Trophoblast cell (in vitro differentiated cells and primary cell): Measurements from ENCODE around the gene AHNAK.

ENCODE experiments used
- DNase-seq, 2 donors: peaks; one replicate each; pipeline ENCODE4 v3.0.0-alpha.2; 2016
- H2AFZ ChIP-seq: 2 replicates; pipeline ENCODE4 v1.6.1; 2013; ENCODE audit warnings: low read length, moderate library complexity, mild to moderate bottlenecking; ENCODE audit not compliant: insufficient read depth, poor library complexity
- H2AK5ac ChIP-seq: 2 replicates; pipeline ENCODE4 v1.6.1; 2013; ENCODE audit warnings: mild to moderate bottlenecking, low read length
- H2BK120ac ChIP-seq: 2 replicates; pipeline ENCODE4 v1.6.1; 2013; ENCODE audit warnings: low read length, mild to moderate bottlenecking, moderate library complexity; ENCODE audit not compliant: insufficient read depth, poor library complexity
- H2BK12ac ChIP-seq: 2 replicates; pipeline ENCODE4 v1.6.1; 2013; ENCODE audit warnings: mild to moderate bottlenecking, low read length, moderate library complexity
- H2BK5ac ChIP-seq: 2 replicates; pipeline ENCODE4 v1.6.1; 2013; ENCODE audit warnings: low read length, low read depth, moderate library complexity, mild to moderate bottlenecking; ENCODE audit not compliant: poor library complexity
- H3K14ac ChIP-seq: 2 replicates; pipeline ENCODE4 v1.6.1; 2013; ENCODE audit warnings: mild to moderate bottlenecking, low read length
- H3K18ac ChIP-seq: 2 replicates; pipeline ENCODE4 v1.6.1; 2013; ENCODE audit warnings: mild to moderate bottlenecking, low read length
- H3K23ac ChIP-seq: 2 replicates; pipeline ENCODE4 v1.6.1; 2013; ENCODE audit warnings: low read length
- H3K27ac ChIP-seq: 2 replicates; pipeline ENCODE4 v1.5.1; 2013; ENCODE audit warnings: low read depth, mild to moderate bottlenecking, inconsistent platforms, low read length, moderate library complexity
- H3K27me3 ChIP-seq: 2 replicates; pipeline ENCODE4 v1.6.1; 2013; ENCODE audit warnings: inconsistent platforms, mild to moderate bottlenecking, low read length, moderate library complexity; ENCODE audit not compliant: insufficient read depth
- H3K36me3 ChIP-seq, 2 experiments: 1 replicate in 1 of 2; 2 replicates in 1 of 2; pipeline ENCODE4 v1.6.1; 2013; ENCODE audit warnings: low read length in 2 of 2, mild to moderate bottlenecking in 2 of 2, moderate library complexity in 1 of 2; ENCODE audit not compliant: insufficient read depth in 2 of 2, control insufficient read depth in 1 of 2
- H3K4ac ChIP-seq: 2 replicates; pipeline ENCODE4 v1.6.1; 2013; ENCODE audit warnings: low read depth, mild to moderate bottlenecking, low read length, moderate library complexity
- H3K4me1 ChIP-seq, 2 experiments: 1 replicate in 1 of 2; 2 replicates in 1 of 2; pipeline ENCODE4 v1.6.1; 2013; ENCODE audit warnings: low read length in 2 of 2, mild to moderate bottlenecking in 2 of 2, moderate library complexity in 1 of 2; ENCODE audit not compliant: insufficient read depth in 2 of 2, control insufficient read depth in 1 of 2
- H3K4me2 ChIP-seq: 2 replicates; pipeline ENCODE4 v1.6.1; 2013; ENCODE audit warnings: inconsistent platforms, mild to moderate bottlenecking, low read length, moderate library complexity
- H3K4me3 ChIP-seq: 2 replicates; pipeline ENCODE4 v1.5.1; 2013; ENCODE audit warnings: mild to moderate bottlenecking, low read depth, low read length, inconsistent platforms
- H3K79me1 ChIP-seq: one replicate; pipeline ENCODE4 v1.6.1; 2013; ENCODE audit warnings: low read length
- H3K79me2 ChIP-seq: 2 replicates; pipeline ENCODE4 v1.6.1; 2013; ENCODE audit warnings: low read length, mild to moderate bottlenecking; ENCODE audit not compliant: control insufficient read depth, insufficient read depth, poor library complexity
- H3K9ac ChIP-seq: 2 replicates; pipeline ENCODE4 v1.6.1; 2013; ENCODE audit warnings: mild to moderate bottlenecking, low read length
- H3K9me3 ChIP-seq: 2 replicates; pipeline ENCODE4 v1.6.1; 2013; ENCODE audit warnings: low read depth, mild to moderate bottlenecking, control low read depth, inconsistent platforms, low read length; ENCODE audit not compliant: insufficient read depth
- H4K12ac ChIP-seq: 2 replicates; pipeline ENCODE4 v1.6.1; 2013; ENCODE audit warnings: low read depth, mild to moderate bottlenecking, low read length, moderate library complexity
- H4K8ac ChIP-seq: 2 replicates; pipeline ENCODE4 v1.6.1; 2013; ENCODE audit warnings: low read depth, mild to moderate bottlenecking, low read length, moderate library complexity
- H4K91ac ChIP-seq: one replicate; pipeline ENCODE4 v1.6.1; 2013; ENCODE audit warnings: low read depth, mild to moderate bottlenecking, low read length, moderate library complexity
- WGBS: extraction: QIAGEN DNeasy Blood & Tissue Kit; methylation state at CpG from one replicate; pipeline ENCODE4 v1.1.7; 2013; ENCODE audit warnings: missing lambda C conversion rate; ENCODE audit not compliant: insufficient read length, insufficient coverage; ENCODE audit errors: extremely low coverage; 5-methylcytosine and 5-hydroxymethylcytosine counted together

The AHNAK gene

DNA sequence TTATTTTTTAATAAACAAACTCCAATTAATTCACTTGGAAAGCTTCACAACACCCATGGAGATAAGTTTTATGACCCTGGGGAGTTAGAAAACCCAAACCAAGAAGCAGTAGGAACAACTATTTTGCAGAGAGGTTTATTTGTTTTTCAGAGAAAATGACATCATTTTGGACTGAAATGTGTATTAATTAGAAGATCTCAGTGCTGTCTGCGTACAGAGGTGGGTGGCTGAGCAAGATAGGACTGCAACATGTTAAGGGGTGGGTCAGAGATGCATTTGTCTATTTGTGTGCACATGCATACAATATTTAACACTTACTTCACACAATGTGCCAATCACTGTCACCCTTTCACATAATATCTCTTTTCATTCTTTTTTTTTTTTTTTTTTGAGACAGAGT is 126.7 kb downstream of the AHNAK start:
- no peak overlapping the region for H3K23ac ChIP-seq
- no CpG with 5 or more reads among the region's 1 CpG for WGBS

DNA sequence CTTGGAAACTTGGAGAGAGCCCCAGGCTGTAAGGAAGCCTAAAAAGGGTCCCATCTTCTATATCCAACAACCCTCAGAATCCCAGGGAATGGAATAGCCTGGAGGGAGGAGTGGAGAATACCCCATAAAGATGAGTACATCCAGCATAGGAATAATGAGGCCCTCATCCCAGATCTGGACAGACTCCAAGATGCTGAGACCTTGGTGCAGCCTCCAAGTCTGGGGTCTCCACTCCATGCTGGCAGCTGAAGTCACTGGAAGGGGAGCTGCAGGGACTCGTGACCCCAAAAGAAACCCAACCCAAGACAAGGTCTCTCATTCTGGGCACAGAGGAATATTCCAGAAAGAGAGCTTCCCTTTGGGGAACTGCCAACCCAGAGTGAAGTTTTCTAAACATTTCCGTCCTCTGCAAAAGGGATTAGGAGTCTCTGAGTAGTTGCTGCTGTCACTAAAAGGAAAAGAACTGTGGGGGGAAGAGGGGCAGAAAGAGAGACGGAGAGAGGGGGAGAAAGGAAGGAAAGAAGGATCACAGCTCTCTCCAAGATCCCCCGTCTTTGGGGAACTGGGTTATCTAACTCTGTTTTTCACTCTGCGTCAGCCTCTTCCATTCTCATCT is 127.2 kb downstream of the AHNAK start:
- no CpG with 5 or more reads among the region's 5 CpGs for WGBS
- Histone ChIP-seq H2AK5ac (no peak overlapping the region), H2AFZ (no peak overlapping the region), H3K36me3 (no peaks in the 10 kb centered on the region), H3K79me2 (no peaks in the 10 kb centered on the region), H3K4me1 (peaks cover 8% of the 10 kb centered on the region in 2 experiments), H3K79me1 (peaks cover 5% of the 10 kb centered on the region), H2BK120ac (no peak overlapping the region), H2BK12ac (peak overlapping the region; percentile 38), H3K23ac (no peak overlapping the region), H3K4ac (no peak overlapping the region), H3K4me3 (no peak overlapping the region), H3K27me3 (no peaks in the 10 kb centered on the region), H3K14ac (no peak overlapping the region), H3K4me2 (no peak overlapping the region), H2BK5ac (no peak overlapping the region), H3K9me3 (no peaks in the 10 kb centered on the region), H3K9ac (no peak overlapping the region), H4K12ac (no peak overlapping the region), H4K8ac (no peak overlapping the region), H3K27ac (no peak overlapping the region), H3K18ac (no peak overlapping the region), H4K91ac (no peak overlapping the region)
- DNase-seq, result no peak

More for the DNA sequence above, 126.7 kb downstream of the AHNAK start:
- Histone ChIP-seq H2AFZ (no peak overlapping the region), H2BK5ac (no peak overlapping the region), H3K27me3 (no peaks in the 10 kb centered on the region), H4K91ac (no peak overlapping the region), H3K79me1 (peaks cover 8% of the 10 kb centered on the region), H3K9ac (no peak overlapping the region), H2BK120ac (no peak overlapping the region), H3K79me2 (no peaks in the 10 kb centered on the region), H3K9me3 (no peaks in the 10 kb centered on the region), H2AK5ac (no peak overlapping the region), H4K8ac (no peak overlapping the region), H3K27ac (no peak overlapping the region), H4K12ac (no peak overlapping the region), H3K18ac (no peak overlapping the region), H3K4me3 (no peak overlapping the region), H3K14ac (no peak overlapping the region), H3K36me3 (no peaks in the 10 kb centered on the region), H3K4ac (no peak overlapping the region), H3K4me1 (peaks cover 8 to 10% of the 10 kb centered on the region in 2 experiments), H3K4me2 (no peak overlapping the region), H2BK12ac (no peak overlapping the region)
- no peak for DNase-seq

GRCh38 chr11:62418733-62419132 is 127.9 kb downstream of the AHNAK start, which contains the start of gene SCGB1A1:
Gene SCGB1A1, plus strand, starts transcription at chr11:62419033. Its CDS starts 63 bp downstream, at chr11:62419096.
- Histone ChIP-seq H2BK12ac (peak within 1 kb of the TSS; percentile 38), H3K4me1 (peaks cover 8% of the 10 kb centered on the region in 2 experiments), H3K14ac (no peak within 1 kb of the TSS), H4K8ac (no peak within 1 kb of the TSS), H2BK5ac (no peak within 1 kb of the TSS), H2AFZ (no peak within 1 kb of the TSS), H3K9ac (no peak within 1 kb of the TSS), H3K27me3 (no peaks in the 10 kb centered on the region), H3K36me3 (no peaks in the 10 kb centered on the region), H4K91ac (no peak within 1 kb of the TSS), H3K4ac (no peak within 1 kb of the TSS), H3K27ac (no peak within 1 kb of the TSS), H3K79me1 (peaks cover 5% of the 10 kb centered on the region), H2AK5ac (no peak within 1 kb of the TSS), H3K18ac (no peak within 1 kb of the TSS), H3K4me2 (no peak within 1 kb of the TSS), H3K4me3 (no peak within 1 kb of the TSS), H3K9me3 (no peaks in the 10 kb centered on the region), H3K23ac (no peak within 1 kb of the TSS), H2BK120ac (no peak within 1 kb of the TSS), H3K79me2 (no peaks in the 10 kb centered on the region), H4K12ac (no peak within 1 kb of the TSS)
- no peak for DNase-seq
- no CpG with 5 or more reads among the region's 4 CpGs for WGBS

DNA sequence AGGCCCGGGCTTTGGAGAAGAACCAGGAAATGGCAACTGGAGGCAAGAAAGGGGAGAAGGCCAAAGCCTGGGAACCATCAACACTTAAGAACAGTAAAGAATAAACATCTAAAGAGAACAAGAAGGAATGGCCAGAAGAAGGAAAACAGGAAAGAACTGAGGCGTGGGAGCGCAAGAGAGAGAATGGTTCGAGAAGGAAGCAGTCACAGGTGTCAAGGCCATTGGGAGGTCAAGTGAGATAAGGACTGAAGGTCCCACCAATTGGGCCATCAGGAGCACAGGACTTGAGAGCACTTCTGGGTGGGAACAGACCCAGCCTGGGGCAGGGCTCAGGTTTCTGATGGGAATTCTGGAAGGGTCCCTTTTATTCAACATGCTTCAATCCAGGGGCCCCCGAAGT is 128.5 kb downstream of the AHNAK start:
- no peaks in the 10 kb centered on the region for H3K9me3 ChIP-seq
- H3K14ac ChIP-seq, result no peak overlapping the region
- no peak overlapping the region for H4K12ac ChIP-seq
- no peak for DNase-seq
- H2BK12ac ChIP-seq, result no peak overlapping the region
- H3K4me2 ChIP-seq, result no peak overlapping the region
- no peak overlapping the region for H2BK5ac ChIP-seq
- WGBS, result no CpG with 5 or more reads among the region's 5 CpGs
- H3K23ac ChIP-seq, result no peak overlapping the region
- no peak overlapping the region for H3K27ac ChIP-seq
- H3K79me2 ChIP-seq, result no peaks in the 10 kb centered on the region
- no peak overlapping the region for H2AFZ ChIP-seq
- H3K4me1 ChIP-seq, result peaks cover 7 to 10% of the 10 kb centered on the region in 2 experiments
- H2BK120ac ChIP-seq, result no peak overlapping the region
- no peak overlapping the region for H3K4ac ChIP-seq
- peaks cover 2% of the 10 kb centered on the region for H3K79me1 ChIP-seq
- H3K18ac ChIP-seq, result no peak overlapping the region
- no peak overlapping the region for H4K91ac ChIP-seq
- no peak overlapping the region for H3K9ac ChIP-seq
- H3K4me3 ChIP-seq, result no peak overlapping the region
- no peak overlapping the region for H2AK5ac ChIP-seq
- H4K8ac ChIP-seq, result no peak overlapping the region
- no peaks in the 10 kb centered on the region for H3K27me3 ChIP-seq
- no peaks in the 10 kb centered on the region for H3K36me3 ChIP-seq
